Endodermal cell (in vitro differentiated cells): Measurements from ENCODE around the gene SEC14L2. TPM values are rescaled to one million over a fixed set of nuclear protein-coding genes. Genes with fewer than 3 reads are reported as not detected.
"Not testable (repeated sequence)": the region's sequence is repeated elsewhere in the genome, so short reads cannot be mapped to it uniquely, and the experiment has no call there.

Source experiments
- DNase-seq: peaks from one replicate; pipeline ENCODE4 v3.0.0-alpha.2; 2017
- H3K27ac ChIP-seq: 2 replicates; pipeline ENCODE4 v1.5.1; 2013; ENCODE audit warnings: mild to moderate bottlenecking, low read depth, low read length, moderate library complexity
- H3K27me3 ChIP-seq: 2 replicates; pipeline ENCODE4 v1.6.1; 2013; ENCODE audit warnings: mild to moderate bottlenecking, low read length, moderate library complexity; ENCODE audit not compliant: insufficient read depth, control insufficient read depth, poor library complexity, severe bottlenecking
- H3K36me3 ChIP-seq: 2 replicates; pipeline ENCODE4 v1.7.0; 2013; ENCODE audit warnings: mild to moderate bottlenecking, low read length, moderate library complexity; ENCODE audit not compliant: control insufficient read depth, insufficient read depth
- H3K4me1 ChIP-seq: one replicate; pipeline ENCODE4 v1.7.0; 2013; ENCODE audit warnings: low read length; ENCODE audit not compliant: control insufficient read depth, insufficient read depth
- H3K4me3 ChIP-seq: 2 replicates; pipeline ENCODE4 v1.5.1; 2013; ENCODE audit warnings: mild to moderate bottlenecking, low read length, moderate library complexity
- H3K9ac ChIP-seq: 2 replicates; pipeline ENCODE4 v1.6.1; 2013; ENCODE audit warnings: mild to moderate bottlenecking, low read length, moderate library complexity; ENCODE audit not compliant: poor library complexity, severe bottlenecking; ENCODE audit errors: extremely low read depth
- H3K9me3 ChIP-seq: 2 replicates; pipeline ENCODE4 v1.6.1; 2013; ENCODE audit warnings: mild to moderate bottlenecking, low read length, moderate library complexity; ENCODE audit not compliant: control insufficient read depth
- H3K27ac Mint-ChIP-seq: 2 replicates; pipeline ENCODE4 v1.8.0; 2020; ENCODE audit warnings: mixed read lengths
- H3K27me3 Mint-ChIP-seq: 2 replicates; pipeline ENCODE4 v1.8.0; 2021; ENCODE audit warnings: mild to moderate bottlenecking, mixed read lengths; ENCODE audit not compliant: insufficient read depth
- H3K36me3 Mint-ChIP-seq: 2 replicates; pipeline ENCODE4 v1.8.0; 2020; ENCODE audit warnings: low read depth, mixed read lengths
- H3K4me1 Mint-ChIP-seq: 2 replicates; pipeline ENCODE4 v1.8.0; 2020; ENCODE audit warnings: mixed read lengths
- H3K4me3 Mint-ChIP-seq: 2 replicates; pipeline ENCODE4 v1.8.0; 2020; ENCODE audit warnings: mild to moderate bottlenecking, moderate library complexity, mixed read lengths
- H3K9me3 Mint-ChIP-seq: 2 replicates; pipeline ENCODE4 v1.8.0; 2020; ENCODE audit warnings: mild to moderate bottlenecking, mixed read lengths
- CTCF ChIP-seq: fragments of 200-600 bp; sonication (generic); conservative IDR thresholded peaks from 2 replicates; pipeline ENCODE4 v1.5.0; 2021; ENCODE audit warnings: antibody characterized with exemption, mild to moderate bottlenecking
- WGBS, 2 experiments: methylation state at CpG; one replicate each; pipeline versions ENCODE4 v1.1.5 to v1.1.7; 2013; ENCODE audit warnings: missing lambda C conversion rate in 2 of 2, mixed read lengths in 1 of 2; ENCODE audit not compliant: insufficient coverage in 1 of 2, insufficient read length in 1 of 2; 5-methylcytosine and 5-hydroxymethylcytosine counted together
- total RNA-seq, 2 donors: library from RNA; stranded (reverse); fragmentation: NEBNext Ultra II Directional in 1 of 2; extraction: Animal tissue kit (Norgen Biotek cat#: 25700) in 1 of 2; gene quantifications; 2 replicates in 1 of 2; 3 replicates in 1 of 2; pipeline ENCODE4 v1.2.1, GENCODE V29; 2021

SEC14L2 gene
- total RNA-seq, 2 donors from 2014 or later = 13.9 to 19.1 TPM

GRCh38 chr22:30399718-30400117, 2.9 kb downstream of the SEC14L2 start:
- peaks cover 43% of the 10 kb centered on the region for H3K27me3 Mint-ChIP-seq
- H3K4me3 ChIP-seq = no peak overlapping the region
- H3K27ac ChIP-seq = no peak overlapping the region
- peaks cover 15% of the 10 kb centered on the region for H3K27me3 ChIP-seq
- no peaks in the 10 kb centered on the region for H3K9me3 Mint-ChIP-seq
- no peak for TF ChIP-seq CTCF
- 87 to 90% methylated on average over 4 to 5 of the region's 5 CpGs for WGBS, 2 experiments
- no peak overlapping the region for H3K9ac ChIP-seq
- no peak overlapping the region for H3K4me3 Mint-ChIP-seq
- peaks cover 24% of the 10 kb centered on the region for H3K4me1 Mint-ChIP-seq
- peaks cover 17% of the 10 kb centered on the region for H3K36me3 ChIP-seq
- H3K4me1 ChIP-seq = peaks cover 3% of the 10 kb centered on the region
- H3K36me3 Mint-ChIP-seq = peaks cover 17% of the 10 kb centered on the region
- DNase-seq = no peak
- no peaks in the 10 kb centered on the region for H3K9me3 ChIP-seq
- no peak overlapping the region for H3K27ac Mint-ChIP-seq

- TF ChIP-seq CTCF = no peak
- Histone ChIP-seq H3K27ac (no peak overlapping the region), H3K9ac (no peak overlapping the region), H3K9me3 (no peaks in the 10 kb centered on the region), H3K36me3 (peaks cover 17% of the 10 kb centered on the region), H3K4me1 (peaks cover 3% of the 10 kb centered on the region), H3K27me3 (peaks cover 15% of the 10 kb centered on the region), H3K4me3 (no peak overlapping the region)
- Mint-ChIP-seq H3K4me3 (no peak overlapping the region), H3K36me3 (peaks cover 20% of the 10 kb centered on the region), H3K9me3 (no peaks in the 10 kb centered on the region), H3K27me3 (peaks cover 42% of the 10 kb centered on the region), H3K27ac (no peak overlapping the region), H3K4me1 (peaks cover 24% of the 10 kb centered on the region)
- no peak for DNase-seq
- 91 to 100% methylated on average over 1 of the region's 1 CpG for WGBS, 2 experiments
Measured at GRCh38 chr22:30400159-30400558, 3.3 kb downstream of the SEC14L2 start.

GRCh38 chr22:30401024-30401423, 4.2 kb downstream of the SEC14L2 start:
- H3K27ac Mint-ChIP-seq = not testable (repeated sequence)
- WGBS, 2 experiments = 86 to 95% methylated on average over 2 of the region's 3 CpGs
- H3K4me1 Mint-ChIP-seq = peaks cover 24% of the 10 kb centered on the region

More at GRCh38 chr22:30401024-30401423, 4.2 kb downstream of the SEC14L2 start:
- H3K27ac ChIP-seq, H3K9me3 Mint-ChIP-seq, H3K4me3 ChIP-seq, H3K9me3 ChIP-seq, H3K4me1 ChIP-seq, H3K9ac ChIP-seq, DNase-seq, H3K4me3 Mint-ChIP-seq: not testable (repeated sequence)
- Mint-ChIP-seq H3K36me3 (peaks cover 21% of the 10 kb centered on the region), H3K27me3 (peaks cover 33% of the 10 kb centered on the region)
- Histone ChIP-seq H3K27me3 (peaks cover 11% of the 10 kb centered on the region), H3K36me3 (peaks cover 17% of the 10 kb centered on the region)
